GM23338 (cell line): Measurements from ENCODE around the gene PSD. TPM values are rescaled to one million over a fixed set of nuclear protein-coding genes. Genes with fewer than 3 reads are reported as not detected.

Experiments used
- ATAC-seq: fragments of 200-7000 bp; cut with Tn5 transposase; 3 replicates; pipeline ENCODE4 v1.9.1; 2020
- DNase-seq: peaks from one replicate; pipeline ENCODE4 v3.0.0-alpha.2; 2015; ENCODE audit warnings: low spot score
- H2AFZ ChIP-seq: fragments of 200-600 bp; sonication (generic); 2 replicates; pipeline ENCODE4 v1.8.0; 2016; ENCODE audit warnings: antibody characterized with exemption, mild to moderate bottlenecking, moderate library complexity
- H3F3A ChIP-seq: fragments of 200-600 bp; sonication (generic); replicated peaks from 2 replicates; pipeline ENCODE4 v1.8.0; 2017; ENCODE audit warnings: antibody characterized with exemption, mixed run types, low read depth
- H3K27ac ChIP-seq: fragments of 200-600 bp; sonication (generic); 2 replicates; pipeline ENCODE4 v1.6.1; 2016; ENCODE audit warnings: low read depth
- H3K27me3 ChIP-seq: fragments of 200-600 bp; sonication (generic); 2 replicates; pipeline ENCODE4 v1.8.0; 2016; ENCODE audit warnings: mild to moderate bottlenecking, mixed run types, moderate library complexity; ENCODE audit not compliant: insufficient read depth
- H3K36me3 ChIP-seq: fragments of 200-600 bp; sonication (generic); 2 replicates; pipeline ENCODE4 v1.8.0; 2016; ENCODE audit warnings: mild to moderate bottlenecking; ENCODE audit not compliant: insufficient read depth
- H3K4me1 ChIP-seq: fragments of 200-600 bp; sonication (generic); 2 replicates; pipeline ENCODE4 v1.8.0; 2016; ENCODE audit warnings: mild to moderate bottlenecking, moderate library complexity; ENCODE audit not compliant: insufficient read depth
- H3K4me2 ChIP-seq: fragments of 200-600 bp; sonication (generic); 2 replicates; pipeline ENCODE4 v1.7.1; 2017; ENCODE audit warnings: mixed run types
- H3K4me3 ChIP-seq: fragments of 200-600 bp; sonication (generic); 2 replicates; pipeline ENCODE4 v1.6.1; 2016; ENCODE audit warnings: mixed run types
- H3K79me2 ChIP-seq: fragments of 200-600 bp; sonication (generic); replicated peaks from 2 replicates; pipeline ENCODE4 v1.8.0; 2017; ENCODE audit warnings: mild to moderate bottlenecking; ENCODE audit not compliant: insufficient read depth
- H3K9me2 ChIP-seq: fragments of 200-600 bp; sonication (generic); 2 replicates; pipeline ENCODE4 v1.8.0; 2017; ENCODE audit not compliant: insufficient read depth
- H4K20me1 ChIP-seq: fragments of 200-600 bp; sonication (generic); replicated peaks from 2 replicates; pipeline ENCODE4 v1.8.0; 2017; ENCODE audit warnings: mild to moderate bottlenecking; ENCODE audit not compliant: insufficient read depth
- H3K27ac Mint-ChIP-seq: 2 replicates; pipeline ENCODE4 v1.8.0; 2020; ENCODE audit warnings: inconsistent platforms, mild to moderate bottlenecking, moderate library complexity, mixed read lengths
- H3K27me3 Mint-ChIP-seq: 3 replicates; pipeline ENCODE4 v1.8.0; 2022; ENCODE audit warnings: low read depth, mild to moderate bottlenecking, moderate library complexity, mixed read lengths, inconsistent platforms; ENCODE audit not compliant: insufficient read depth, poor library complexity
- H3K36me3 Mint-ChIP-seq: 3 replicates; pipeline ENCODE4 v1.8.0; 2021; ENCODE audit warnings: low read depth, mild to moderate bottlenecking, inconsistent platforms, moderate library complexity, mixed read lengths
- H3K4me1 Mint-ChIP-seq: 3 replicates; pipeline ENCODE4 v1.8.0; 2020; ENCODE audit warnings: mild to moderate bottlenecking, inconsistent platforms, mixed read lengths
- H3K4me3 Mint-ChIP-seq: 3 replicates; pipeline ENCODE4 v1.8.0; 2021; ENCODE audit warnings: moderate library complexity, mild to moderate bottlenecking, inconsistent platforms, mixed read lengths
- H3K9me3 Mint-ChIP-seq: 3 replicates; pipeline ENCODE4 v1.8.0; 2020; ENCODE audit warnings: moderate library complexity, mild to moderate bottlenecking, inconsistent platforms, mixed read lengths
- CREB1 ChIP-seq: fragments of 250-450 bp; sonication (Bioruptor Pico); IDR thresholded peaks from 2 replicates; pipeline ENCODE4 v1.5.0; 2020; ENCODE audit warnings: low read depth, mild to moderate bottlenecking, moderate library complexity
- EZH2 ChIP-seq: fragments of 200-600 bp; sonication (generic); IDR thresholded peaks from one replicate; pipeline ENCODE4 v1.8.0; 2017; ENCODE audit warnings: antibody characterized with exemption, mild to moderate bottlenecking, low read depth; ENCODE audit not compliant: unreplicated experiment
- EZH2phosphoT487 ChIP-seq: fragments of 200-600 bp; sonication (generic); IDR thresholded peaks from one replicate; pipeline ENCODE4 v1.8.1; 2018; ENCODE audit warnings: antibody characterized with exemption; ENCODE audit not compliant: unreplicated experiment
- JUNB ChIP-seq: IDR thresholded peaks from one replicate; pipeline ENCODE4 v1.6.1; 2016; ENCODE audit warnings: antibody characterized with exemption; ENCODE audit not compliant: unreplicated experiment
- NANOG ChIP-seq: IDR thresholded peaks from 2 replicates; pipeline ENCODE4 v1.6.1; 2016; ENCODE audit warnings: antibody characterized with exemption, borderline replicate concordance
- polyA plus RNA-seq: library from polyadenylated mRNA; unstranded; fragments of >200 nt; fragmentation: Nextera tagmentation; extraction: Ambion mirVana; gene quantifications from 2 replicates; pipeline ENCODE4 v1.2.1, GENCODE V29; 2016
- total RNA-seq: library from RNA; depleted of rRNA; stranded (reverse); fragments of >200 nt; shearing (Covaris generic); gene quantifications from 2 replicates; pipeline ENCODE4 v1.2.3, GENCODE V29; 2014
- TF ChIP-seq, protein P1 (sequence below): IDR thresholded peaks from 2 replicates; pipeline ENCODE4 v1.6.1; 2016; ENCODE audit warnings: antibody characterized with exemption
- TF ChIP-seq, protein P2 (sequence below), 2 experiments: fragments of 200-600 bp in 1 of 2; sonication (generic) in 1 of 2; conservative IDR thresholded peaks; 2 replicates each; pipeline versions ENCODE4 v1.5.1 to v1.6.1; 2016 to 2017; ENCODE audit warnings: antibody characterized with exemption in 2 of 2, low read depth in 2 of 2, mild to moderate bottlenecking in 2 of 2, moderate library complexity in 1 of 2
- TF ChIP-seq, protein P3 (sequence below): fragments of 250-450 bp; sonication (Bioruptor Pico); IDR thresholded peaks from 2 replicates; pipeline ENCODE4 v1.5.0; 2020; ENCODE audit warnings: mild to moderate bottlenecking, moderate library complexity
- TF ChIP-seq, protein P4 (sequence below): IDR thresholded peaks from one replicate; pipeline ENCODE4 v1.6.1; 2018; ENCODE audit warnings: antibody characterized with exemption; ENCODE audit not compliant: unreplicated experiment

PSD gene
- total and polyA plus RNA-seq, 2 experiments from 2014 or later = 1.9 to 6.8 TPM

DNA sequence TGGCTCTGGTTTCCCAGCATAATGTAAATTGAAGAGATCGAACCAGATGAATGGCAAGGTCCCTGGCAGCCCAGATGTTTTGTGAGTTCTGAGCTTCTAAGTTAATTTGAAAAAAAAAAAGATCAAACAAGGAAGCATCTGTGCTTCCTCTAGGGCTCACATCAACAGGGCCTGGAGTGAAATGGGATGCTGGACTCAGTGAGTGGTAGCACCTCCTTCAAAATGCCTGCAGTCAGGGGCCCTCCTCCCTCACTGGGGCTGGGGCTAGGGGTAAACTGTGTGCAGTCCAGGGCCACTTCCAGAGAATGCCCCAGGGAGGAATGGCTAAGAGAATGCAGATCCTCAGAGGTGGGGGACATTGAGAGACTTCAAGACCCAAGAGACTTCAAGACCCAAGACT lies 19.8 kb upstream of the PSD start:
- H3K36me3 Mint-ChIP-seq = no peaks in the 10 kb centered on the region; the same call in 2 of the 3 replicates
- peaks cover 21% of the 10 kb centered on the region; the same call in 2 of the 3 replicates for H3K4me1 Mint-ChIP-seq
- H3F3A ChIP-seq = no peaks in the 10 kb centered on the region
- H3K9me2 ChIP-seq = no peaks in the 10 kb centered on the region
- H3K9me3 Mint-ChIP-seq = no peaks in the 10 kb centered on the region
- TF ChIP-seq EZH2 (no peak), CREB1 (CRISPR knock-in tag) (no peak), NANOG (no peak), EZH2phosphoT487 (no peak), JUNB (no peak)
- TF ChIP-seq, protein P1, sequence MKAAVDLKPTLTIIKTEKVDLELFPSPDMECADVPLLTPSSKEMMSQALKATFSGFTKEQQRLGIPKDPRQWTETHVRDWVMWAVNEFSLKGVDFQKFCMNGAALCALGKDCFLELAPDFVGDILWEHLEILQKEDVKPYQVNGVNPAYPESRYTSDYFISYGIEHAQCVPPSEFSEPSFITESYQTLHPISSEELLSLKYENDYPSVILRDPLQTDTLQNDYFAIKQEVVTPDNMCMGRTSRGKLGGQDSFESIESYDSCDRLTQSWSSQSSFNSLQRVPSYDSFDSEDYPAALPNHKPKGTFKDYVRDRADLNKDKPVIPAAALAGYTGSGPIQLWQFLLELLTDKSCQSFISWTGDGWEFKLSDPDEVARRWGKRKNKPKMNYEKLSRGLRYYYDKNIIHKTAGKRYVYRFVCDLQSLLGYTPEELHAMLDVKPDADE = no peak
- TF ChIP-seq, protein P2, sequence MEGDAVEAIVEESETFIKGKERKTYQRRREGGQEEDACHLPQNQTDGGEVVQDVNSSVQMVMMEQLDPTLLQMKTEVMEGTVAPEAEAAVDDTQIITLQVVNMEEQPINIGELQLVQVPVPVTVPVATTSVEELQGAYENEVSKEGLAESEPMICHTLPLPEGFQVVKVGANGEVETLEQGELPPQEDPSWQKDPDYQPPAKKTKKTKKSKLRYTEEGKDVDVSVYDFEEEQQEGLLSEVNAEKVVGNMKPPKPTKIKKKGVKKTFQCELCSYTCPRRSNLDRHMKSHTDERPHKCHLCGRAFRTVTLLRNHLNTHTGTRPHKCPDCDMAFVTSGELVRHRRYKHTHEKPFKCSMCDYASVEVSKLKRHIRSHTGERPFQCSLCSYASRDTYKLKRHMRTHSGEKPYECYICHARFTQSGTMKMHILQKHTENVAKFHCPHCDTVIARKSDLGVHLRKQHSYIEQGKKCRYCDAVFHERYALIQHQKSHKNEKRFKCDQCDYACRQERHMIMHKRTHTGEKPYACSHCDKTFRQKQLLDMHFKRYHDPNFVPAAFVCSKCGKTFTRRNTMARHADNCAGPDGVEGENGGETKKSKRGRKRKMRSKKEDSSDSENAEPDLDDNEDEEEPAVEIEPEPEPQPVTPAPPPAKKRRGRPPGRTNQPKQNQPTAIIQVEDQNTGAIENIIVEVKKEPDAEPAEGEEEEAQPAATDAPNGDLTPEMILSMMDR (conservative IDR thresholded peaks at IDR 0.05; ENCODE audit: low read depth in 2 of 2) = no peak
- TF ChIP-seq, protein P3, sequence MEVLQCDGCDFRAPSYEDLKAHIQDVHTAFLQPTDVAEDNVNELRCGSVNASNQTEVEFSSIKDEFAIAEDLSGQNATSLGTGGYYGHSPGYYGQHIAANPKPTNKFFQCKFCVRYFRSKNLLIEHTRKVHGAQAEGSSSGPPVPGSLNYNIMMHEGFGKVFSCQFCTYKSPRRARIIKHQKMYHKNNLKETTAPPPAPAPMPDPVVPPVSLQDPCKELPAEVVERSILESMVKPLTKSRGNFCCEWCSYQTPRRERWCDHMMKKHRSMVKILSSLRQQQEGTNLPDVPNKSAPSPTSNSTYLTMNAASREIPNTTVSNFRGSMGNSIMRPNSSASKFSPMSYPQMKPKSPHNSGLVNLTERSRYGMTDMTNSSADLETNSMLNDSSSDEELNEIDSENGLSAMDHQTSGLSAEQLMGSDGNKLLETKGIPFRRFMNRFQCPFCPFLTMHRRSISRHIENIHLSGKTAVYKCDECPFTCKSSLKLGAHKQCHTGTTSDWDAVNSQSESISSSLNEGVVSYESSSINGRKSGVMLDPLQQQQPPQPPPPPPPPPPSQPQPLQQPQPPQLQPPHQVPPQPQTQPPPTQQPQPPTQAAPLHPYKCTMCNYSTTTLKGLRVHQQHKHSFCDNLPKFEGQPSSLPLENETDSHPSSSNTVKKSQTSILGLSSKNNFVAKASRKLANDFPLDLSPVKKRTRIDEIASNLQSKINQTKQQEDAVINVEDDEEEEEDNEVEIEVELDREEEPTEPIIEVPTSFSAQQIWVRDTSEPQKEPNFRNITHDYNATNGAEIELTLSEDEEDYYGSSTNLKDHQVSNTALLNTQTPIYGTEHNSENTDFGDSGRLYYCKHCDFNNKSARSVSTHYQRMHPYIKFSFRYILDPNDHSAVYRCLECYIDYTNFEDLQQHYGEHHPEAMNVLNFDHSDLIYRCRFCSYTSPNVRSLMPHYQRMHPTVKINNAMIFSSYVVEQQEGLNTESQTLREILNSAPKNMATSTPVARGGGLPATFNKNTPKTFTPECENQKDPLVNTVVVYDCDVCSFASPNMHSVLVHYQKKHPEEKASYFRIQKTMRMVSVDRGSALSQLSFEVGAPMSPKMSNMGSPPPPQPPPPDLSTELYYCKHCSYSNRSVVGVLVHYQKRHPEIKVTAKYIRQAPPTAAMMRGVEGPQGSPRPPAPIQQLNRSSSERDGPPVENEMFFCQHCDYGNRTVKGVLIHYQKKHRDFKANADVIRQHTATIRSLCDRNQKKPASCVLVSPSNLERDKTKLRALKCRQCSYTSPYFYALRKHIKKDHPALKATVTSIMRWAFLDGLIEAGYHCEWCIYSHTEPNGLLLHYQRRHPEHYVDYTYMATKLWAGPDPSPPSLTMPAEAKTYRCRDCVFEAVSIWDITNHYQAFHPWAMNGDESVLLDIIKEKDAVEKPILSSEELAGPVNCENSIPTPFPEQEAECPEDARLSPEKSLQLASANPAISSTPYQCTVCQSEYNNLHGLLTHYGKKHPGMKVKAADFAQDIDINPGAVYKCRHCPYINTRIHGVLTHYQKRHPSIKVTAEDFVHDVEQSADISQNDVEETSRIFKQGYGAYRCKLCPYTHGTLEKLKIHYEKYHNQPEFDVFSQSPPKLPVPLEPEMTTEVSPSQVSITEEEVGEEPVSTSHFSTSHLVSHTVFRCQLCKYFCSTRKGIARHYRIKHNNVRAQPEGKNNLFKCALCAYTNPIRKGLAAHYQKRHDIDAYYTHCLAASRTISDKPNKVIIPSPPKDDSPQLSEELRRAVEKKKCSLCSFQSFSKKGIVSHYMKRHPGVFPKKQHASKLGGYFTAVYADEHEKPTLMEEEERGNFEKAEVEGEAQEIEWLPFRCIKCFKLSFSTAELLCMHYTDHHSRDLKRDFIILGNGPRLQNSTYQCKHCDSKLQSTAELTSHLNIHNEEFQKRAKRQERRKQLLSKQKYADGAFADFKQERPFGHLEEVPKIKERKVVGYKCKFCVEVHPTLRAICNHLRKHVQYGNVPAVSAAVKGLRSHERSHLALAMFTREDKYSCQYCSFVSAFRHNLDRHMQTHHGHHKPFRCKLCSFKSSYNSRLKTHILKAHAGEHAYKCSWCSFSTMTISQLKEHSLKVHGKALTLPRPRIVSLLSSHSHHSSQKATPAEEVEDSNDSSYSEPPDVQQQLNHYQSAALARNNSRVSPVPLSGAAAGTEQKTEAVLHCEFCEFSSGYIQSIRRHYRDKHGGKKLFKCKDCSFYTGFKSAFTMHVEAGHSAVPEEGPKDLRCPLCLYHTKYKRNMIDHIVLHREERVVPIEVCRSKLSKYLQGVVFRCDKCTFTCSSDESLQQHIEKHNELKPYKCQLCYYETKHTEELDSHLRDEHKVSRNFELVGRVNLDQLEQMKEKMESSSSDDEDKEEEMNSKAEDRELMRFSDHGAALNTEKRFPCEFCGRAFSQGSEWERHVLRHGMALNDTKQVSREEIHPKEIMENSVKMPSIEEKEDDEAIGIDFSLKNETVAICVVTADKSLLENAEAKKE (CRISPR knock-in tag) = no peak
- TF ChIP-seq, protein P4, sequence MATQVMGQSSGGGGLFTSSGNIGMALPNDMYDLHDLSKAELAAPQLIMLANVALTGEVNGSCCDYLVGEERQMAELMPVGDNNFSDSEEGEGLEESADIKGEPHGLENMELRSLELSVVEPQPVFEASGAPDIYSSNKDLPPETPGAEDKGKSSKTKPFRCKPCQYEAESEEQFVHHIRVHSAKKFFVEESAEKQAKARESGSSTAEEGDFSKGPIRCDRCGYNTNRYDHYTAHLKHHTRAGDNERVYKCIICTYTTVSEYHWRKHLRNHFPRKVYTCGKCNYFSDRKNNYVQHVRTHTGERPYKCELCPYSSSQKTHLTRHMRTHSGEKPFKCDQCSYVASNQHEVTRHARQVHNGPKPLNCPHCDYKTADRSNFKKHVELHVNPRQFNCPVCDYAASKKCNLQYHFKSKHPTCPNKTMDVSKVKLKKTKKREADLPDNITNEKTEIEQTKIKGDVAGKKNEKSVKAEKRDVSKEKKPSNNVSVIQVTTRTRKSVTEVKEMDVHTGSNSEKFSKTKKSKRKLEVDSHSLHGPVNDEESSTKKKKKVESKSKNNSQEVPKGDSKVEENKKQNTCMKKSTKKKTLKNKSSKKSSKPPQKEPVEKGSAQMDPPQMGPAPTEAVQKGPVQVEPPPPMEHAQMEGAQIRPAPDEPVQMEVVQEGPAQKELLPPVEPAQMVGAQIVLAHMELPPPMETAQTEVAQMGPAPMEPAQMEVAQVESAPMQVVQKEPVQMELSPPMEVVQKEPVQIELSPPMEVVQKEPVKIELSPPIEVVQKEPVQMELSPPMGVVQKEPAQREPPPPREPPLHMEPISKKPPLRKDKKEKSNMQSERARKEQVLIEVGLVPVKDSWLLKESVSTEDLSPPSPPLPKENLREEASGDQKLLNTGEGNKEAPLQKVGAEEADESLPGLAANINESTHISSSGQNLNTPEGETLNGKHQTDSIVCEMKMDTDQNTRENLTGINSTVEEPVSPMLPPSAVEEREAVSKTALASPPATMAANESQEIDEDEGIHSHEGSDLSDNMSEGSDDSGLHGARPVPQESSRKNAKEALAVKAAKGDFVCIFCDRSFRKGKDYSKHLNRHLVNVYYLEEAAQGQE = no peak
- no peak overlapping the region for H3K4me2 ChIP-seq
- no peak overlapping the region for H3K27ac ChIP-seq
- no peaks in the 10 kb centered on the region for H3K36me3 ChIP-seq
- ATAC-seq (no peak), DNase-seq (no peak)
- H3K27me3 Mint-ChIP-seq = peaks cover 39% of the 10 kb centered on the region
- H3K4me3 Mint-ChIP-seq = no peak overlapping the region
- peaks cover 16% of the 10 kb centered on the region; the same call in 1 of the 2 replicates for H3K4me1 ChIP-seq
- H3K4me3 ChIP-seq = no peak overlapping the region
- peaks cover 49% of the 10 kb centered on the region for H3K27me3 ChIP-seq
- no peaks in the 10 kb centered on the region for H3K79me2 ChIP-seq
- no peak overlapping the region for H3K27ac Mint-ChIP-seq
- H4K20me1 ChIP-seq = no peaks in the 10 kb centered on the region
- no peak overlapping the region for H2AFZ ChIP-seq
